Stomach (tissue), 9 donors: ENCODE data around the gene PNLIP. TPM values are rescaled to one million over a fixed set of nuclear protein-coding genes. Genes with fewer than 3 reads are reported as not detected.

Source experiments
- DNase-seq, 2 donors: peaks; one replicate each; pipeline versions ENCODE4 v3.0.0 to v3.0.0-alpha.2; 2013 to 2019
- H3K27ac ChIP-seq, 5 donors: fragments of 200-600 bp in 4 of 5; sonication (generic) in 4 of 5; one replicate each; pipeline ENCODE4 v1.5.1; 2013 to 2019; ENCODE audit warnings: mild to moderate bottlenecking in 1 of 5, moderate library complexity in 1 of 5
- H3K27me3 ChIP-seq, 3 donors: fragments of 200-600 bp; sonication (generic); one replicate each; pipeline ENCODE4 v1.5.1; 2017 to 2019; ENCODE audit warnings: mixed run types in 1 of 3
- H3K36me3 ChIP-seq, 4 donors: fragments of 200-600 bp; sonication (generic); 1 replicate in 3 of 4; 2 replicates in 1 of 4; pipeline ENCODE4 v1.5.1; 2016 to 2019
- H3K4me1 ChIP-seq, 4 donors: fragments of 200-600 bp; sonication (generic); one replicate each; pipeline ENCODE4 v1.5.1; 2016 to 2019
- H3K4me3 ChIP-seq, 4 donors: fragments of 200-600 bp; sonication (generic) in 3 of 4; one replicate each; pipeline ENCODE4 v1.5.1; 2016 to 2019; ENCODE audit warnings: mild to moderate bottlenecking in 1 of 4
- H3K9me3 ChIP-seq, 4 donors: fragments of 200-600 bp; sonication (generic); one replicate each; pipeline ENCODE4 v1.5.1; 2016 to 2019
- CTCF ChIP-seq, 7 experiments: fragments of 450-650 bp in 4 of 7; fragments of 200-600 bp in 3 of 7; sonication (generic) in 3 of 7; IDR thresholded peaks; one replicate each; pipeline ENCODE4 v1.5.1; 2016 to 2019; ENCODE audit warnings: antibody characterized with exemption in 7 of 7, control low read depth in 2 of 7, mild to moderate bottlenecking in 1 of 7
- EP300 ChIP-seq: sonication (generic); formaldehyde crosslinking; IDR thresholded peaks from one replicate; pipeline ENCODE4 v1.6.1; 2017; ENCODE audit warnings: antibody characterized with exemption
- POLR2A ChIP-seq, 4 donors: fragments of 450-650 bp; IDR thresholded peaks; one replicate each; pipeline ENCODE4 v1.6.1; 2016; ENCODE audit warnings: antibody characterized with exemption in 4 of 4, control low read depth in 2 of 4, mild to moderate bottlenecking in 1 of 4, moderate library complexity in 1 of 4
- POLR2AphosphoS5 ChIP-seq, 3 donors: sonication (generic); formaldehyde crosslinking; IDR thresholded peaks; one replicate each; pipeline ENCODE4 v1.6.1; 2016; ENCODE audit warnings: antibody characterized with exemption in 3 of 3
- WGBS, 5 donors: extraction: QIAGEN DNeasy Blood & Tissue Kit in 3 of 5; methylation state at CpG; one replicate each; pipeline versions ENCODE4 v1.1.5 to v1.1.7; 2013 to 2018; 5-methylcytosine and 5-hydroxymethylcytosine counted together
- intact Hi-C: fragments of 100-400 bp; cut with DNase I; formaldehyde crosslinking; loops from one replicate; pipeline ENCODE4 v1.15.1; 2023; ENCODE audit warnings: low total_unique reads
- polyA plus RNA-seq, 3 donors: library from polyadenylated mRNA; stranded (reverse); fragments of 200-250 nt; gene quantifications; one replicate each; pipeline ENCODE4 v1.2.3, GENCODE V29; 2013
- total RNA-seq, 5 donors: library from RNA; depleted of rRNA; stranded (reverse); fragments of >200 nt; gene quantifications; one replicate each; pipeline versions ENCODE4 v1.1.0 to v1.2.3, GENCODE V29; 2014 to 2016
- donor health status: healthy with polysubstance abuse.
- donor health status: Bipolar disorder and iron deficiency.
- donor health status: healthy.

PNLIP gene
- total and polyA plus RNA-seq, 8 donors = 1.0 to 6.7 (median 1.1) TPM; not detected in 5

- H3K27me3 ChIP-seq = no peaks in the 10 kb centered on the region
- no peaks in the 10 kb centered on the region for H3K4me1 ChIP-seq
- H3K4me3 ChIP-seq = no peak overlapping the region
- no peak for DNase-seq
- no peaks in the 10 kb centered on the region for H3K9me3 ChIP-seq
- H3K36me3 ChIP-seq = no peaks in the 10 kb centered on the region
- intact Hi-C loops = no loop called here
- no peak overlapping the region for H3K27ac ChIP-seq
- TF ChIP-seq POLR2A (IDR thresholded peaks at IDR 0.05) (no peak), EP300 (no peak), CTCF (IDR thresholded peaks at IDR 0.05) (no peak), POLR2AphosphoS5 (IDR thresholded peaks at IDR 0.05) (no peak)
These were observed 21.2 kb downstream of the PNLIP start for GRCh38 chr10:116566932-116567331.

GRCh38 chr10:116567335-116567734, 21.6 kb downstream of the PNLIP start:
- DNase-seq = no peak
- Histone ChIP-seq H3K4me1 (no peaks in the 10 kb centered on the region), H3K4me3 (no peak overlapping the region), H3K27ac (no peak overlapping the region), H3K36me3 (no peaks in the 10 kb centered on the region), H3K27me3 (no peaks in the 10 kb centered on the region), H3K9me3 (no peaks in the 10 kb centered on the region)
- intact Hi-C loops = no loop called here
- TF ChIP-seq POLR2A (IDR thresholded peaks at IDR 0.05) (no peak), EP300 (no peak), CTCF (IDR thresholded peaks at IDR 0.05) (no peak), POLR2AphosphoS5 (IDR thresholded peaks at IDR 0.05) (no peak)
- WGBS, 5 donors = 50 to 61% (median 53%) methylated on average over 3 of the region's 3 CpGs

- Histone ChIP-seq H3K27ac (no peak overlapping the region), H3K27me3 (no peaks in the 10 kb centered on the region), H3K4me1 (no peaks in the 10 kb centered on the region), H3K9me3 (no peaks in the 10 kb centered on the region), H3K36me3 (no peaks in the 10 kb centered on the region), H3K4me3 (no peak overlapping the region)
- 72 to 92% (median 79%) methylated on average over 3 of the region's 3 CpGs for WGBS, 5 donors
- TF ChIP-seq CTCF (IDR thresholded peaks at IDR 0.05) (no peak), POLR2A (IDR thresholded peaks at IDR 0.05) (no peak), EP300 (no peak), POLR2AphosphoS5 (IDR thresholded peaks at IDR 0.05) (no peak)
- intact Hi-C loops = no loop called here
- DNase-seq = no peak
These were observed 29.1 kb downstream of the PNLIP start for GRCh38 chr10:116574797-116575196.

- Histone ChIP-seq H3K27ac (no peak overlapping the region), H3K4me3 (no peak overlapping the region), H3K27me3 (peaks cover 0 to 17% (median 0%) of the 10 kb centered on the region in 3 donors), H3K9me3 (no peaks in the 10 kb centered on the region), H3K4me1 (peaks cover 0 to 20% (median 7%) of the 10 kb centered on the region in 4 donors), H3K36me3 (no peaks in the 10 kb centered on the region)
- intact Hi-C loops = no loop called here
- TF ChIP-seq EP300 (no peak), POLR2AphosphoS5 (IDR thresholded peaks at IDR 0.05) (no peak), POLR2A (IDR thresholded peaks at IDR 0.05) (no peak), CTCF (IDR thresholded peaks at IDR 0.05) (no peak)
- 83 to 94% (median 90%) methylated on average over 8 of the region's 8 CpGs for whole genome bisulfite sequencing, 5 donors
- no peak for DNase-seq
These were observed 42.3 kb downstream of the PNLIP start for GRCh38 chr10:116587878-116588591.
